Caco-2 (cell line): ENCODE measurements around the gene TMEM171. TPM values are rescaled to one million over a fixed set of nuclear protein-coding genes. Genes with fewer than 3 reads are reported as not detected.

Experiments used
- BruUV-seq: library from RNA; stranded (reverse); fragments of 400-500 nt; replicated peaks from 2 replicates; lab custom pipeline; 2021; lab: Mats Ljungman, UMichigan
- CTCF ChIA-PET: fragments of 300-600 bp; sonication (Branson Sonifier 250); formaldehyde crosslinking; loops from one replicate; lab custom pipeline; 2022; ENCODE audit warnings: antibody characterized with exemption; lab: Charles Lee
- POLR2A ChIA-PET: fragments of 300-600 bp; sonication (Branson Sonifier 250); formaldehyde crosslinking; loops from one replicate; lab custom pipeline; 2022; ENCODE audit warnings: antibody characterized with exemption; lab: Charles Lee
- DNase-seq, 2 experiments: peaks; one replicate each; pipeline versions ENCODE4 v3.0.0 to v3.0.0-alpha.2; 2020 to 2022
- H3K27me3 ChIP-seq: replicated peaks from 2 replicates; pipeline ENCODE4 v1.6.0; 2011; ENCODE audit warnings: low read length; ENCODE audit not compliant: control insufficient read depth, insufficient read depth
- H3K36me3 ChIP-seq: 2 replicates; pipeline ENCODE4 v1.5.1; 2011; ENCODE audit warnings: low read length; ENCODE audit not compliant: control insufficient read depth, insufficient read depth
- H3K4me1 ChIP-seq: fragments of 250-450 bp; sonication (Bioruptor Pico); 2 replicates; pipeline ENCODE4 v1.5.1; 2020; ENCODE audit warnings: mild to moderate bottlenecking
- H3K4me3 ChIP-seq: 2 replicates; pipeline ENCODE4 v1.5.1; 2011; ENCODE audit warnings: low read depth, mild to moderate bottlenecking, control low read depth, low read length
- H3K9me3 ChIP-seq: fragments of 250-450 bp; sonication (Bioruptor Pico); 2 replicates; pipeline ENCODE4 v1.5.1; 2020; ENCODE audit warnings: mild to moderate bottlenecking, moderate library complexity
- H3K27ac Mint-ChIP-seq: one replicate; pipeline ENCODE4 v1.8.0; 2022; ENCODE audit warnings: mixed read lengths; ENCODE audit not compliant: unreplicated experiment
- H3K27me3 Mint-ChIP-seq: one replicate; pipeline ENCODE4 v1.8.0; 2022; ENCODE audit warnings: mixed read lengths; ENCODE audit not compliant: insufficient read depth, unreplicated experiment
- H3K36me3 Mint-ChIP-seq: one replicate; pipeline ENCODE4 v1.8.0; 2022; ENCODE audit warnings: mild to moderate bottlenecking, mixed read lengths; ENCODE audit not compliant: insufficient read depth, unreplicated experiment
- H3K4me1 Mint-ChIP-seq: one replicate; pipeline ENCODE4 v1.8.0; 2022; ENCODE audit warnings: low read depth, mixed read lengths; ENCODE audit not compliant: unreplicated experiment
- H3K4me3 Mint-ChIP-seq: one replicate; pipeline ENCODE4 v1.8.0; 2022; ENCODE audit warnings: mild to moderate bottlenecking, moderate library complexity, mixed read lengths; ENCODE audit not compliant: unreplicated experiment
- H3K9me3 Mint-ChIP-seq: one replicate; pipeline ENCODE4 v1.8.0; 2022; ENCODE audit warnings: mixed read lengths; ENCODE audit not compliant: unreplicated experiment
- CTCF ChIP-seq, 2 experiments: fragments of 200-600 bp in 1 of 2; IDR thresholded peaks; 1 replicate in 1 of 2; 2 replicates in 1 of 2; pipeline versions ENCODE4 v1.5.1 to v1.8.0; 2011 to 2022; ENCODE audit warnings: antibody characterized with exemption in 1 of 2, control low read depth in 1 of 2, inconsistent platforms in 1 of 2, low read depth in 1 of 2, low read length in 1 of 2, mild to moderate bottlenecking in 1 of 2, moderate library complexity in 1 of 2; ENCODE audit not compliant: insufficient read depth in 1 of 2, severe bottlenecking in 1 of 2, unreplicated experiment in 1 of 2
- intact Hi-C: fragments of 100-400 bp; cut with micrococcal nuclease; formaldehyde crosslinking; loops from one replicate; pipeline ENCODE4 v1.10.0; 2022; ENCODE audit not compliant: unreplicated experiment
- total RNA-seq: library from RNA; stranded (reverse); gene quantifications from 2 replicates; pipeline ENCODE4 v1.2.3, GENCODE V29; 2022

TMEM171 gene
- total RNA-seq, 1 experiment from 2014 or later, result 1.2 TPM

GRCh38 chr5:73142035-73142434, 21.7 kb downstream of the TMEM171 start:
- H3K27me3 ChIP-seq, result no peaks in the 10 kb centered on the region
- Mint-ChIP-seq H3K4me3 (no peak overlapping the region), H3K27me3 (peaks cover 3% of the 10 kb centered on the region), H3K36me3 (no peaks in the 10 kb centered on the region), H3K9me3 (no peaks in the 10 kb centered on the region), H3K4me1 (no peaks in the 10 kb centered on the region), H3K27ac (no peak overlapping the region)
- ChIA-PET POLR2A (no interaction called here), CTCF (no interaction called here)
- H3K4me1 ChIP-seq, result no peaks in the 10 kb centered on the region
- no peak for DNase-seq
- no TSS peak for BruUV-seq
- H3K9me3 ChIP-seq, result no peaks in the 10 kb centered on the region
- TF ChIP-seq CTCF (IDR thresholded peaks at IDR 0.05; ENCODE audit: insufficient read depth in 1 of 2, low read depth in 1 of 2, low read length in 1 of 2, severe bottlenecking in 1 of 2, unreplicated experiment in 1 of 2), result no peak
- H3K4me3 ChIP-seq, result no peak overlapping the region
- intact Hi-C loops, result no loop called here
- no peaks in the 10 kb centered on the region for H3K36me3 ChIP-seq

DNA sequence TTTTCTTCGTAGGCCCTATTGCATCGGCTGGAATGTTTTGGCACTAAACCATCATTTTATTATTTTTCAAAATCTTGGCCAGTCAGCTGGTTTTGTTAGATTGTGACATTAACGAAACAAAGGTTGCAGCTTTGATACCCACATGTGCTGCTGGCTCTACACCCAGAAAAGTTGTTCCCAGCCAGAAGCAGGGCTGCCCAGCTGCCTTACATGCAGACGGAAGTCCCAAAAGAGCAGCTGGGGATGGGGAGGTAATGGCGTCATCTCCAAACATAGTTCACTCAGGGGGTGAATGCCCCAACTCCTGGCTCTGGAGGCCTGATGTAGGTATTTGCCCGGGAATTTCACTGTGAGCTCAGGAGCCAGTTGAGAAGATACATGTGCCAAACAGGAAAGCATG, 23.3 kb downstream of the TMEM171 start:
- Mint-ChIP-seq H3K4me1 (no peaks in the 10 kb centered on the region), H3K9me3 (no peaks in the 10 kb centered on the region), H3K36me3 (no peaks in the 10 kb centered on the region), H3K27me3 (no peaks in the 10 kb centered on the region), H3K4me3 (no peak overlapping the region), H3K27ac (no peak overlapping the region)
- Histone ChIP-seq H3K27me3 (no peaks in the 10 kb centered on the region), H3K4me3 (no peak overlapping the region), H3K9me3 (no peaks in the 10 kb centered on the region), H3K36me3 (no peaks in the 10 kb centered on the region), H3K4me1 (no peaks in the 10 kb centered on the region)
- intact Hi-C loops, result no loop called here
- TF ChIP-seq CTCF (IDR thresholded peaks at IDR 0.05; ENCODE audit: insufficient read depth in 1 of 2, low read depth in 1 of 2, low read length in 1 of 2, severe bottlenecking in 1 of 2, unreplicated experiment in 1 of 2), result no peak
- POLR2A ChIA-PET, result no interaction called here
- no peak for DNase-seq
- BruUV-seq, result no TSS peak
- CTCF ChIA-PET, result no interaction called here

GRCh38 chr5:73149540-73149939, 29.2 kb downstream of the TMEM171 start:
- CTCF ChIA-PET, result no interaction called here
- H3K27ac Mint-ChIP-seq, result no peak overlapping the region
- no peak for DNase-seq
- H3K27me3 ChIP-seq, result no peaks in the 10 kb centered on the region
- no peaks in the 10 kb centered on the region for H3K4me1 ChIP-seq
- no peaks in the 10 kb centered on the region for H3K9me3 Mint-ChIP-seq
- no peak for TF ChIP-seq CTCF (IDR thresholded peaks at IDR 0.05; ENCODE audit: insufficient read depth in 1 of 2, low read depth in 1 of 2, low read length in 1 of 2, severe bottlenecking in 1 of 2, unreplicated experiment in 1 of 2)
- no peak overlapping the region for H3K4me3 Mint-ChIP-seq
- POLR2A ChIA-PET, result no interaction called here
- no peaks in the 10 kb centered on the region for H3K36me3 ChIP-seq
- intact Hi-C loops, result no loop called here
- BruUV-seq, result no TSS peak
- no peaks in the 10 kb centered on the region for H3K9me3 ChIP-seq
- H3K27me3 Mint-ChIP-seq, result no peaks in the 10 kb centered on the region
- no peaks in the 10 kb centered on the region for H3K36me3 Mint-ChIP-seq
- H3K4me3 ChIP-seq, result no peak overlapping the region
- H3K4me1 Mint-ChIP-seq, result peaks cover 7% of the 10 kb centered on the region
